Gastrocnemius medialis (tissue), 4 donors: ENCODE results near the gene SP8. TPM values are rescaled to one million over a fixed set of nuclear protein-coding genes. Genes with fewer than 3 reads are reported as not detected.

ENCODE experiments used
- ATAC-seq, 2 donors: fragments of 150-250 bp; one replicate each; pipeline ENCODE4 v1.9.1; 2016
- DNase-seq, 2 donors: peaks; one replicate each; pipeline ENCODE4 v3.0.0-alpha.2; 2019
- H3K27ac ChIP-seq, 4 donors: fragments of 200-600 bp; sonication (generic); 1 replicate in 1 of 4; 2 replicates in 3 of 4; pipeline ENCODE4 v1.5.1; 2016 to 2018; ENCODE audit warnings: mild to moderate bottlenecking in 2 of 4, moderate library complexity in 1 of 4
- H3K27me3 ChIP-seq, 3 donors: fragments of 200-600 bp; sonication (generic) in 2 of 3; 1 replicate in 1 of 3; 2 replicates in 2 of 3; pipeline versions ENCODE4 v1.5.1 to v1.6.0; 2016 to 2019; ENCODE audit warnings: mild to moderate bottlenecking in 1 of 3, moderate library complexity in 1 of 3
- H3K36me3 ChIP-seq, 2 donors: fragments of 200-600 bp; sonication (generic) in 1 of 2; one replicate each; pipeline ENCODE4 v1.5.1; 2017 to 2018
- H3K4me1 ChIP-seq, 2 donors: fragments of 200-600 bp; sonication (generic) in 1 of 2; one replicate each; pipeline ENCODE4 v1.5.1; 2016 to 2017; ENCODE audit warnings: mild to moderate bottlenecking in 2 of 2
- H3K4me3 ChIP-seq, 4 donors: fragments of 200-600 bp; sonication (generic) in 3 of 4; 1 replicate in 1 of 4; 2 replicates in 3 of 4; pipeline ENCODE4 v1.5.1; 2016 to 2019; ENCODE audit warnings: mild to moderate bottlenecking in 2 of 4
- H3K9me3 ChIP-seq, 3 donors: fragments of 200-600 bp; sonication (generic) in 2 of 3; 1 replicate in 1 of 3; 2 replicates in 2 of 3; pipeline ENCODE4 v1.5.1; 2016 to 2019
- POLR2A ChIP-seq, 2 donors: fragments of 450-650 bp; IDR thresholded peaks; one replicate each; pipeline ENCODE4 v1.6.1; 2017; ENCODE audit warnings: antibody characterized with exemption in 2 of 2, mild to moderate bottlenecking in 2 of 2, moderate library complexity in 2 of 2
- in situ Hi-C, 4 donors: fragments of 200-750 bp; cut with MboI; loops; one replicate each; pipeline versions ENCODE4 v1.15.0 to v1.8.0; 2017; ENCODE audit warnings: low sequenced_read_pairs in 4 of 4
- intact Hi-C: fragments of 100-400 bp; cut with DNase I; formaldehyde crosslinking; loops from one replicate; pipeline ENCODE4 v1.15.1; 2023; ENCODE audit warnings: low total_unique reads
- total RNA-seq, 4 donors: library from RNA; depleted of rRNA; stranded (reverse); fragments of >200 nt; gene quantifications; one replicate each; pipeline versions ENCODE4 v1.1.0 to v1.2.3, GENCODE V29; 2016
- TF ChIP-seq, protein P1 (sequence below), 5 experiments: fragments of 450-650 bp in 3 of 5; fragments of 200-600 bp in 2 of 5; sonication (generic) in 2 of 5; IDR thresholded peaks in 4 of 5; conservative IDR thresholded peaks in 1 of 5; 1 replicate in 4 of 5; 2 replicates in 1 of 5; pipeline ENCODE4 v1.5.1; 2016 to 2019; ENCODE audit warnings: antibody characterized with exemption in 5 of 5, mild to moderate bottlenecking in 3 of 5, moderate library complexity in 3 of 5

SP8 gene
- total RNA-seq, 4 donors from 2014 or later, result not detected

- Histone ChIP-seq H3K27me3 (peaks cover 94 to 97% (median 96%) of the 10 kb centered on the region in 3 donors), H3K9me3 (no peaks in the 10 kb centered on the region), H3K27ac (no peak overlapping the region), H3K4me1 (peaks cover 11 to 20% of the 10 kb centered on the region in 2 donors), H3K36me3 (no peaks in the 10 kb centered on the region), H3K4me3 (peak overlapping the region in 3 of 4 donors; percentile 17 to 49 (median 26))
- intact Hi-C loops, result no loop called here
- ATAC-seq, result no peak
- DNase-seq, result no peak
- in situ Hi-C loops, result no loop called here
- TF ChIP-seq POLR2A (IDR thresholded peaks at IDR 0.05), result no peak
- TF ChIP-seq, protein P1, sequence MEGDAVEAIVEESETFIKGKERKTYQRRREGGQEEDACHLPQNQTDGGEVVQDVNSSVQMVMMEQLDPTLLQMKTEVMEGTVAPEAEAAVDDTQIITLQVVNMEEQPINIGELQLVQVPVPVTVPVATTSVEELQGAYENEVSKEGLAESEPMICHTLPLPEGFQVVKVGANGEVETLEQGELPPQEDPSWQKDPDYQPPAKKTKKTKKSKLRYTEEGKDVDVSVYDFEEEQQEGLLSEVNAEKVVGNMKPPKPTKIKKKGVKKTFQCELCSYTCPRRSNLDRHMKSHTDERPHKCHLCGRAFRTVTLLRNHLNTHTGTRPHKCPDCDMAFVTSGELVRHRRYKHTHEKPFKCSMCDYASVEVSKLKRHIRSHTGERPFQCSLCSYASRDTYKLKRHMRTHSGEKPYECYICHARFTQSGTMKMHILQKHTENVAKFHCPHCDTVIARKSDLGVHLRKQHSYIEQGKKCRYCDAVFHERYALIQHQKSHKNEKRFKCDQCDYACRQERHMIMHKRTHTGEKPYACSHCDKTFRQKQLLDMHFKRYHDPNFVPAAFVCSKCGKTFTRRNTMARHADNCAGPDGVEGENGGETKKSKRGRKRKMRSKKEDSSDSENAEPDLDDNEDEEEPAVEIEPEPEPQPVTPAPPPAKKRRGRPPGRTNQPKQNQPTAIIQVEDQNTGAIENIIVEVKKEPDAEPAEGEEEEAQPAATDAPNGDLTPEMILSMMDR (IDR thresholded peaks at IDR 0.05 in 4 of 5, conservative IDR thresholded peaks at IDR 0.05 in 1 of 5), result no peak
These were observed 2.1 kb downstream of the SP8 start for GRCh38 chr7:20784388-20785156.

GRCh38 chr7:20783700-20784387 lies 2.8 kb downstream of the SP8 start:
- peaks cover 11 to 20% of the 10 kb centered on the region in 2 donors for H3K4me1 ChIP-seq
- intact Hi-C loops (no loop called here), in situ Hi-C loops (no loop called here)
- TF ChIP-seq, protein P1 (IDR thresholded peaks at IDR 0.05 in 4 of 5, conservative IDR thresholded peaks at IDR 0.05 in 1 of 5), result no peak
- TF ChIP-seq POLR2A (IDR thresholded peaks at IDR 0.05), result no peak
- H3K27ac ChIP-seq, result no peak overlapping the region
- H3K27me3 ChIP-seq, result peaks cover 95 to 97% (median 96%) of the 10 kb centered on the region in 3 donors
- H3K4me3 ChIP-seq, result peak overlapping the region in 3 of 4 donors; percentile 17 to 49 (median 26)
- no peaks in the 10 kb centered on the region for H3K9me3 ChIP-seq
- no peaks in the 10 kb centered on the region for H3K36me3 ChIP-seq
- ATAC-seq, result no peak
- DNase-seq, result no peak

DNA sequence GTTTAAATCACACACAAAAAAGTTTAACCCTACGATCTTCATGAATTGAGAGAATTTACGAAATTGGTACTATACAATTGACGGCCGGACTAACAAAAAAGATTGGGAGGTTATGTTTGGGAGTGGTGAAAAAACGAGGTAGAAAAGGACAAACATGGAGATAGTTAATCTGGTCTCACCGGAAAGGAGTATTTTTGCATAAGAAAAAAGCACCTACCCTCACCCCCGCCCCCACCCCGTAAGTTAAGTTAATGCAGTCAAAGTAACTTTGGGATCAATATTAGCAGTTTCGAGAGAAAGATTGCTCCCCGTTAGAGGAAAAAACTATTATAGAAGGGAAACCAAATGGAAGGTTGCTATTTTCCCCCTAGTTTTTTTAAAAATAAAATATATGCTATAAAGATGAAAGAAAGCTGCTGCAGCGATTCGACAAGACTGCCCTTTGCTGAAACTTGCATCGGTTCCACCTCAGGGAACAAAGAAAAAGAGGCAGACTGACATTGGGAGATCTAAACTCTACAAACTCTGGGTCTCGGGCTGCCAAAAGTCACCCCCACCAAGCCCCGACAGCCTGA lies 3.5 kb downstream of the SP8 start:
- ATAC-seq, result no peak
- in situ Hi-C loops (no loop called here), intact Hi-C loops (no loop called here)
- Histone ChIP-seq H3K4me3 (no peak overlapping the region), H3K9me3 (no peaks in the 10 kb centered on the region), H3K36me3 (no peaks in the 10 kb centered on the region), H3K4me1 (peaks cover 11 to 20% of the 10 kb centered on the region in 2 donors), H3K27me3 (peaks cover 95 to 97% (median 96%) of the 10 kb centered on the region in 3 donors), H3K27ac (no peak overlapping the region)
- DNase-seq, result no peak
- TF ChIP-seq, protein P1 (IDR thresholded peaks at IDR 0.05 in 4 of 5, conservative IDR thresholded peaks at IDR 0.05 in 1 of 5), result no peak
- no peak for TF ChIP-seq POLR2A (IDR thresholded peaks at IDR 0.05)

GRCh38 chr7:20779041-20779440 lies 7.6 kb downstream of the SP8 start:
- H3K27me3 ChIP-seq, result peaks cover 88 to 97% (median 95%) of the 10 kb centered on the region in 3 donors
- no peak overlapping the region for H3K27ac ChIP-seq
- ATAC-seq (no peak), DNase-seq (no peak)
- peaks cover 0 to 2% of the 10 kb centered on the region in 2 donors for H3K4me1 ChIP-seq
- no peak overlapping the region for H3K4me3 ChIP-seq
- in situ Hi-C loops, result no loop called here
- no peaks in the 10 kb centered on the region for H3K36me3 ChIP-seq
- TF ChIP-seq, protein P1 (IDR thresholded peaks at IDR 0.05 in 4 of 5, conservative IDR thresholded peaks at IDR 0.05 in 1 of 5), result no peak
- no peak for TF ChIP-seq POLR2A (IDR thresholded peaks at IDR 0.05)
- H3K9me3 ChIP-seq, result no peaks in the 10 kb centered on the region
- intact Hi-C loops, result loop anchor here (10.0 kb wide), 1 partner anchor 726 kb away; no protein-coding TSS in a partner anchor
